ENCODE measurements around the gene RCN1. TPM values are rescaled to one million over a fixed set of nuclear protein-coding genes. Genes with fewer than 3 reads are reported as not detected.
A peak's percentile ranks its signal among the peaks of the same experiment; 100 is the strongest.

Gene RCN1
- total RNA-seq, 1 donor from 2014 or later: 201 TPM

DNA sequence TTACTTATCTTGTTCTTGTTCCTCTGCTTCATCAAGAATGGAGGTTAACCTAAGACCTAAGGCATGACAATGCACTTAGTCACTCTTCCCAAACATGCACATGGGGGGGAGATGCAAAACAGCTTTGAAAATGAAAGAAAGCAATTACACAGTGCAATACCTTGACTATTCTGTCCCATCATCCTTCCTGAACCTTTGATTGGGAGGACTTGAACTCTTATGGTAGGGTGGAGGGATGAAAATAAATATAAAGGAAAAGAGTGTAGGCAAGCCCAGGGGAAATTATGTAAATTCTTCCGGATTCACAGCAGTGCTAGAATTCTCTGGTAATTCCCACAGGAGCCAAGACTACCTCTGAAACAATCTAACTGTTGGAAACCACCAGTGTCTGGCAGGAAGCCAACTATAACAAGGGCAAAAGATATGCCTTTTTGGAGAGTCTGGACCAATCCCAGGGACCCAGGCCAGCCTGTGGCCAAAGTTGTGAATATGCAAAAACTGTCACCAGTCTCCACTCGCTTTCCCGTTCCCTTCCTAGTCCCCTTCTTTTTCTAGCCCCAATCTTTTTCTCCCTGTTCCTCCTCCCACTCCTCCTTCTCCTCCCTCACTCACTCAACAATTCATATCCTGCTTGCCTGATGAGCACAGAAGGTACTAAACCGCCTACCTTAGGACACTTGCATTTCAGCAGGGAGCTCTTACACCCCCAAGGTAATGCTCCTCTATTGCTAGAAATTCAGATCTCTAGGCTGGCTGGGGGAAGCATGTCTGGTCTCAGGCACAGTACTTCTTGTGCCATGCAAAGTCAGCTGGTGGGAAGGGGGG lies 2.5 kb upstream of the RCN1 start:
- DNase-seq (ENCODE audit: low spot score, unreplicated experiment): no peak
- Mint-ChIP-seq H3K4me1 (ENCODE audit: low read depth) (peaks cover 11% of the 10 kb centered on the region), H3K36me3 (ENCODE audit: insufficient read depth) (peaks cover 4% of the 10 kb centered on the region), H3K27ac (no peak overlapping the region), H3K9me3 (ENCODE audit: low read depth) (no peaks in the 10 kb centered on the region), H3K4me3 (ENCODE audit: low read depth) (no peak overlapping the region), H3K27me3 (peaks cover 23% of the 10 kb centered on the region)
- TF ChIP-seq CTCF (IDR thresholded peaks at IDR 0.05; ENCODE audit: unreplicated experiment): no peak

DNA sequence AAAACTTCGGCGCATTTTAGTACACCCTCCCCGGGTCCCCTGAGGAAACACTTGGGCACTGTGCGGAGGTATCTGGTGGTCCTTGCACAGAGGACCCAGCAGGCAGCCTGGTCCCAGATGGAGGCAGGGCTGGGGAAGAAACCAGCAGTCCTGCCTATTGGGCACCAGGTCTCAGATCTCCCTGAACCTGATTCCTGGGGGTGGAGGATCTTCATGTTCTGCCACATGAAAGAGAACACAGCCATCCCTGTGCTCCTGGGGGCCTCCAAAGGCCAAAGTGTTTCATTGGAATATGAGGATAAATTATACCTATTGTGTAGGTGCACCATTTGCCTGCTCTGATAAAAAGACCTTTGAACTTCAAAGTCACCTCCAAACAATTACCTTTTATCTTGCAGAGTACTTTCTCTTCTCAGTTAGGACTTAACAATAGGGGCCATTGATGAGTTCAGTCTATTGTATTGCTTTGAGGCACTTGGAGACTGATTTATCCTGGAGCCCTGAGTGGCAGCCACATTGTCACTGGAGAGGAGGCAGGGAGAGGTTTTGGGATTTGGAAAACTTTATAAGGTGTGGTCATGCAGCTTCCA lies 1.8 kb downstream of the RCN1 start:
- Mint-ChIP-seq H3K4me1 (ENCODE audit: low read depth) (peaks cover 20% of the 10 kb centered on the region), H3K4me3 (ENCODE audit: low read depth) (peak overlapping the region; percentile 84), H3K27ac (peak overlapping the region; percentile 90), H3K27me3 (peaks cover 13% of the 10 kb centered on the region), H3K9me3 (ENCODE audit: low read depth) (no peaks in the 10 kb centered on the region), H3K36me3 (ENCODE audit: insufficient read depth) (peaks cover 25% of the 10 kb centered on the region)
- no peak for DNase-seq (ENCODE audit: low spot score, unreplicated experiment)
- no peak for TF ChIP-seq CTCF (IDR thresholded peaks at IDR 0.05; ENCODE audit: unreplicated experiment)

- Mint-ChIP-seq H3K4me3 (ENCODE audit: low read depth) (no peak overlapping the region), H3K36me3 (ENCODE audit: insufficient read depth) (peaks cover 43% of the 10 kb centered on the region)
Observed at GRCh38 chr11:32094923-32095322, 4.0 kb downstream of the RCN1 start.

GRCh38 chr11:32098142-32098903 lies 7.4 kb downstream of the RCN1 start:
- H3K27ac Mint-ChIP-seq: no peak overlapping the region
- TF ChIP-seq CTCF (IDR thresholded peaks at IDR 0.05; ENCODE audit: unreplicated experiment): no peak
- no peak for DNase-seq (ENCODE audit: low spot score, unreplicated experiment)
- no peaks in the 10 kb centered on the region for H3K27me3 Mint-ChIP-seq
- peaks cover 21% of the 10 kb centered on the region for H3K4me1 Mint-ChIP-seq (ENCODE audit: low read depth)
- H3K9me3 Mint-ChIP-seq (ENCODE audit: low read depth): no peaks in the 10 kb centered on the region
- H3K4me3 Mint-ChIP-seq (ENCODE audit: low read depth): no peak overlapping the region
- H3K36me3 Mint-ChIP-seq (ENCODE audit: insufficient read depth): peaks cover 59% of the 10 kb centered on the region

More at GRCh38 chr11:32094923-32095322, 4.0 kb downstream of the RCN1 start:
- TF ChIP-seq CTCF (IDR thresholded peaks at IDR 0.05; ENCODE audit: unreplicated experiment): no peak
- Mint-ChIP-seq H3K9me3 (ENCODE audit: low read depth) (no peaks in the 10 kb centered on the region), H3K4me1 (ENCODE audit: low read depth) (peaks cover 20% of the 10 kb centered on the region), H3K27me3 (no peaks in the 10 kb centered on the region), H3K27ac (no peak overlapping the region)
- DNase-seq (ENCODE audit: low spot score, unreplicated experiment): no peak

DNA sequence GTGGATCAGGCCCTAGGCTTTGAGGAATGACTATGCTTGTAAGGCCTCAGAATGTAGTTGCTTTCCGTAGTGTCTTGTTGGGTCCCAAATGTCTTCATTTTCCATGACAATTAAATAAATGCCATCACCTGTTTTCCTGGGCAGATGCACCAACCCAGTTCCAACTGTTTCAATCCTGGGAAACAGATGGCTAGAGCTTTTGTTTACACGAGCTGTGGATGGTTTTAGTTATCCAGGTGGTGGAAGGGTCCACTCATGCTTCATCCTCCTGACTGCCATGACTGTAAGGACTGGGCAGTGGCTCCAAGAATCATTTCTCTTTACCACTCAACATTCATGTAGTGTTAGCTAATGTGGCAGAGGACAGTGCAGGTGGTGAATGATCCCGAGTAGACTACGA lies 8.6 kb downstream of the RCN1 start:
- H3K27me3 Mint-ChIP-seq: no peaks in the 10 kb centered on the region
- no peak overlapping the region for H3K27ac Mint-ChIP-seq
- TF ChIP-seq CTCF (IDR thresholded peaks at IDR 0.05; ENCODE audit: unreplicated experiment): no peak
- DNase-seq (ENCODE audit: low spot score, unreplicated experiment): no peak
- H3K4me3 Mint-ChIP-seq (ENCODE audit: low read depth): no peak overlapping the region
- peaks cover 56% of the 10 kb centered on the region for H3K36me3 Mint-ChIP-seq (ENCODE audit: insufficient read depth)
- H3K4me1 Mint-ChIP-seq (ENCODE audit: low read depth): peaks cover 22% of the 10 kb centered on the region
- no peaks in the 10 kb centered on the region for H3K9me3 Mint-ChIP-seq (ENCODE audit: low read depth)

Data from progenitor cell of endocrine pancreas (in vitro differentiated cells).